HCT116 (cell line): ENCODE data around the gene MCRIP1. TPM values are rescaled to one million over a fixed set of nuclear protein-coding genes. Genes with fewer than 3 reads are reported as not detected.
A peak's percentile ranks its signal among the peaks of the same experiment; 100 is the strongest.

ENCODE experiments used
- ATAC-seq: fragments of 200-7000 bp; cut with Tn5 transposase; 2 replicates; pipeline ENCODE4 v1.9.1; 2020; ENCODE audit warnings: mild to moderate bottlenecking, moderate library complexity
- BruUV-seq: library from RNA; stranded (reverse); fragments of 400-500 nt; replicated peaks from 2 replicates; lab custom pipeline; 2021; lab: Mats Ljungman, UMichigan
- CTCF ChIA-PET: fragments of 300-600 bp; sonication (Branson Sonifier 250); formaldehyde crosslinking; loops from one replicate; lab custom pipeline; 2021; ENCODE audit warnings: antibody characterized with exemption; lab: Charles Lee
- POLR2A ChIA-PET: fragments of 300-600, 350-600 bp; sonication (Branson Sonifier 250); formaldehyde crosslinking; loops from one replicate; lab custom pipeline; 2021; ENCODE audit warnings: antibody characterized with exemption; lab: Charles Lee
- RAD21 ChIA-PET, 2 experiments: fragments of 300-600 bp; sonication (Branson Sonifier 250); formaldehyde crosslinking; loops; one replicate each; lab custom pipeline; 2023; ENCODE audit warnings: low total read pairs in 2 of 2; ENCODE audit not compliant: uncharacterized antibody in 2 of 2, unreplicated experiment in 2 of 2, low non-redundant PET in 1 of 2; lab: Charles Lee
- DNase-seq: peaks from one replicate; pipeline ENCODE4 v3.0.0-alpha.2; 2010; ENCODE audit warnings: low read depth, low spot score
- H2AFZ ChIP-seq: fragments of 200-600 bp; shearing (Covaris generic), sonication (generic); 2 replicates; pipeline ENCODE4 v1.6.1; 2017; ENCODE audit warnings: low read depth, mixed run types, mixed read lengths, antibody characterized with exemption, low read length; ENCODE audit not compliant: poor library complexity, severe bottlenecking
- H3K27ac ChIP-seq: 2 replicates; pipeline ENCODE4 v1.5.1; 2012; ENCODE audit warnings: low read depth, low read length
- H3K27me3 ChIP-seq: fragments of 200-600 bp; sonication (generic); 2 replicates; pipeline ENCODE4 v1.6.1; 2016; ENCODE audit warnings: mixed run types, low read length, mixed read lengths; ENCODE audit not compliant: insufficient read depth
- H3K36me3 ChIP-seq, 2 experiments: fragments of 200-500 bp in 1 of 2; fragments of 200-600 bp in 1 of 2; sonication (Bioruptor generic) in 1 of 2; sonication (generic) in 1 of 2; 2 replicates each; pipeline versions ENCODE4 v1.5.1 to v1.6.1; 2014 to 2016; ENCODE audit warnings: low read length in 2 of 2, inconsistent platforms in 1 of 2, mixed read lengths in 1 of 2, mixed run types in 1 of 2; ENCODE audit not compliant: insufficient read depth in 2 of 2, control insufficient read depth in 1 of 2
- H3K4me1 ChIP-seq, 2 experiments: fragments of 200-600 bp in 1 of 2; sonication (generic) in 1 of 2; 2 replicates each; pipeline versions ENCODE4 v1.5.1 to v1.6.1; 2012 to 2017; ENCODE audit warnings: low read length in 2 of 2, inconsistent platforms in 1 of 2, mild to moderate bottlenecking in 1 of 2, mixed read lengths in 1 of 2, mixed run types in 1 of 2, moderate library complexity in 1 of 2; ENCODE audit not compliant: insufficient read depth in 2 of 2, control insufficient read depth in 1 of 2
- H3K4me2 ChIP-seq: fragments of 200-600 bp; sonication (generic); 2 replicates; pipeline ENCODE4 v1.6.1; 2017; ENCODE audit warnings: mixed run types, low read length, mixed read lengths
- H3K4me3 ChIP-seq, 2 experiments: fragments of 200-600 bp in 1 of 2; sonication (generic) in 1 of 2; replicated peaks in 1 of 2; 2 replicates each; pipeline ENCODE4 v1.5.1; 2011 to 2016; ENCODE audit warnings: low read length in 2 of 2, control low read depth in 1 of 2, low read depth in 1 of 2, mild to moderate bottlenecking in 1 of 2, mixed read lengths in 1 of 2, mixed run types in 1 of 2
- H3K79me2 ChIP-seq: fragments of 200-600 bp; sonication (generic); 2 replicates; pipeline ENCODE4 v1.6.1; 2017; ENCODE audit warnings: mild to moderate bottlenecking, mixed run types, low read length, moderate library complexity, mixed read lengths; ENCODE audit not compliant: insufficient read depth
- H3K9ac ChIP-seq: fragments of 200-600 bp; sonication (generic); 2 replicates; pipeline ENCODE4 v1.6.1; 2016; ENCODE audit warnings: low read length, mixed read lengths
- H3K9me2 ChIP-seq: fragments of 200-600 bp; sonication (generic), shearing (Covaris generic); 2 replicates; pipeline ENCODE4 v1.6.1; 2017; ENCODE audit warnings: mixed run types, mild to moderate bottlenecking, moderate library complexity; ENCODE audit not compliant: insufficient read depth
- H3K9me3 ChIP-seq, 2 experiments: fragments of 200-500 bp in 1 of 2; fragments of 200-600 bp in 1 of 2; sonication (Bioruptor generic) in 1 of 2; sonication (generic) in 1 of 2; 2 replicates each; pipeline ENCODE4 v1.6.1; 2014 to 2017; ENCODE audit warnings: low read length in 2 of 2, mixed read lengths in 2 of 2, inconsistent platforms in 1 of 2, low read depth in 1 of 2, mild to moderate bottlenecking in 1 of 2, mixed run types in 1 of 2, moderate library complexity in 1 of 2; ENCODE audit not compliant: control insufficient read depth in 1 of 2, insufficient read depth in 1 of 2
- H4K20me1 ChIP-seq: fragments of 200-600 bp; sonication (generic), shearing (Covaris generic); 2 replicates; pipeline ENCODE4 v1.6.1; 2017; ENCODE audit warnings: mixed run types, mild to moderate bottlenecking, moderate library complexity; ENCODE audit not compliant: insufficient read depth
- ATF3 ChIP-seq: IDR thresholded peaks from 2 replicates; pipeline ENCODE4 v1.6.1; 2012
- CBX3 ChIP-seq: IDR thresholded peaks from 2 replicates; pipeline ENCODE4 v1.6.1; 2012; ENCODE audit warnings: low read depth
- CEBPB ChIP-seq: IDR thresholded peaks from 2 replicates; pipeline ENCODE4 v1.6.1; 2012; ENCODE audit warnings: low read depth
- EGR1 ChIP-seq: IDR thresholded peaks from 2 replicates; pipeline ENCODE4 v1.6.1; 2012; ENCODE audit warnings: low read depth
- ELF1 ChIP-seq: IDR thresholded peaks from 2 replicates; pipeline ENCODE4 v1.6.1; 2012; ENCODE audit warnings: low read depth, borderline replicate concordance
- EZH2 ChIP-seq: fragments of 200-600 bp; sonication (generic); IDR thresholded peaks from 2 replicates; pipeline ENCODE4 v1.6.1; 2017; ENCODE audit warnings: antibody characterized with exemption, mixed run types
- EZH2phosphoT487 ChIP-seq: fragments of 200-600 bp; IDR thresholded peaks from 2 replicates; pipeline ENCODE4 v1.6.1; 2018; ENCODE audit warnings: antibody characterized with exemption, borderline replicate concordance
- FOSL1 ChIP-seq: IDR thresholded peaks from 2 replicates; pipeline ENCODE4 v1.6.1; 2012; ENCODE audit warnings: low read depth
- JUND ChIP-seq: IDR thresholded peaks from 2 replicates; pipeline ENCODE4 v1.6.1; 2012
- MAX ChIP-seq: IDR thresholded peaks from 2 replicates; pipeline ENCODE4 v1.6.1; 2012
- POLR2AphosphoS5 ChIP-seq: IDR thresholded peaks from 2 replicates; pipeline ENCODE4 v1.6.1; 2011; ENCODE audit warnings: mild to moderate bottlenecking, low read depth, low read length, moderate library complexity
- RAD21 ChIP-seq: IDR thresholded peaks from 2 replicates; pipeline ENCODE4 v1.6.1; 2012; ENCODE audit warnings: low read depth, mild to moderate bottlenecking
- TCF7L2 ChIP-seq: IDR thresholded peaks from 2 replicates; pipeline ENCODE4 v1.7.0; 2011; ENCODE audit warnings: borderline replicate concordance, inconsistent platforms; ENCODE audit not compliant: insufficient read depth, insufficient read length; ENCODE audit errors: extremely low read depth
- YY1 ChIP-seq: IDR thresholded peaks from 2 replicates; pipeline ENCODE4 v1.6.1; 2011; ENCODE audit warnings: low read length, low read depth, moderate library complexity, mild to moderate bottlenecking; ENCODE audit not compliant: insufficient replicate concordance; ENCODE audit errors: extremely low read depth
- ZBTB33 ChIP-seq: IDR thresholded peaks from 2 replicates; pipeline ENCODE4 v1.6.1; 2011; ENCODE audit warnings: mild to moderate bottlenecking, low read length, moderate library complexity; ENCODE audit not compliant: insufficient replicate concordance; ENCODE audit errors: extremely low read depth
- ZFX ChIP-seq: fragments of 450-650 bp; IDR thresholded peaks from 2 replicates; pipeline ENCODE4 v1.6.1; 2017
- intact Hi-C: fragments of 100-400 bp; cut with micrococcal nuclease; formaldehyde crosslinking; loops from 2 replicates; pipeline ENCODE4 v1.10.0; 2022
- total RNA-seq: library from RNA; stranded (reverse); gene quantifications from one replicate; pipeline ENCODE4 v1.2.1, GENCODE V29; 2021; ENCODE audit not compliant: unreplicated experiment

Gene MCRIP1
- total RNA-seq, 1 experiment from 2014 or later, result 59.2 TPM

- TF ChIP-seq YY1, result no peak
- TF ChIP-seq MAX, result no peak
- TF ChIP-seq RAD21, result no peak
- TF ChIP-seq CEBPB, result no peak
Measured at GRCh38 chr17:81801327-81801726, 31.8 kb downstream of the MCRIP1 start (continued).

GRCh38 chr17:81794509-81794908, 38.6 kb downstream of the MCRIP1 start:
- Histone ChIP-seq H3K27ac (no peak overlapping the region), H3K9ac (no peak overlapping the region), H3K9me2 (no peaks in the 10 kb centered on the region), H2AFZ (peak overlapping the region; percentile 49), H3K4me2 (peak overlapping the region; percentile 38), H3K4me1 (peaks cover 5 to 18% of the 10 kb centered on the region in 2 experiments; a peak in 3 of 4 replicates), H3K9me3 (peaks cover 0 to 9% of the 10 kb centered on the region in 2 experiments; a peak in 1 of 4 replicates), H3K36me3 (no peaks in the 10 kb centered on the region), H3K27me3 (no peaks in the 10 kb centered on the region), H3K79me2 (no peaks in the 10 kb centered on the region), H3K4me3 (no peak overlapping the region), H4K20me1 (no peaks in the 10 kb centered on the region)
- no TSS peak for BruUV-seq
- TF ChIP-seq EGR1 (no peak), MAX (no peak), TCF7L2 (no peak), CBX3 (no peak), ATF3 (no peak), POLR2AphosphoS5 (no peak), FOSL1 (no peak), YY1 (no peak), EZH2phosphoT487 (no peak), JUND (no peak), EZH2 (no peak), ZFX (no peak), ZBTB33 (no peak), ELF1 (no peak), RAD21 (no peak), CEBPB (no peak)
- CTCF ChIA-PET, result interaction anchor here (1.0 to 1.3 kb wide), 2 partner anchors 27 to 31 kb away, joined by 3 to 4 read pairs; no protein-coding TSS in a partner anchor
- POLR2A ChIA-PET, result no interaction called here
- ATAC-seq, result peak; percentile 99
- no peak for DNase-seq
- RAD21 ChIA-PET, result interaction anchor here in 1 of 2 experiments (0.8 kb wide), 1 partner anchor 27 kb away, joined by 3 read pairs; no protein-coding TSS in a partner anchor
- intact Hi-C loops, result no loop called here
